GM21529 (cell line): ENCODE data around the gene CAVIN1.
"Not testable (repeated sequence)": the region's sequence is repeated elsewhere in the genome, so short reads cannot be mapped to it uniquely, and the experiment has no call there.

ENCODE experiments used
- ATAC-seq: cut with Tn5 transposase; IDR thresholded peaks from one replicate; pipeline ENCODE4 v1.9.1; 2021; ENCODE audit not compliant: unreplicated experiment

Gene CAVIN1

GRCh38 chr17:42405963-42406495, 17.0 kb downstream of the CAVIN1 start:
- no peak for ATAC-seq

DNA sequence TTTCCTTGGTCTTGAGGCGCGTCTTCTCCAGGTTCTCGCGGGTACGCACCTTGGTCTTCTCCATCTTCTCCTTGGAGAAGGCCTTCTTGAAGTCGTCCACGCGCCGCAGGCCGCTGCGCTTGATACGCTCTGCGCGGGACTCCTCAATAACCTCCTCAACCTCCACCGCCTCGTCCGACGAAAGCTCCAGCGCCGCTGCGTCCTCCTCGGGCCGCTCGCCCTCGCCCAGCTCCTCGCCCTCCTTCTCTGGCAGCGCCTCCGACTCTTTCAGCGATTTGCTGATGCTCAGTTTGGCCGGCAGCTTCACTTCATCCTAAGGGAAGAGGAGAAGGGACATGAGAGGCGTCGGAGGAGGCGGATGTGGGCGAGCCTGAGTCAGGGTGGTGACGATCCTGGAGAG, 18.0 kb downstream of the CAVIN1 start:
- ATAC-seq, result no peak

- no peak for ATAC-seq
Measured at GRCh38 chr17:42404326-42405055, 18.6 kb downstream of the CAVIN1 start.

DNA sequence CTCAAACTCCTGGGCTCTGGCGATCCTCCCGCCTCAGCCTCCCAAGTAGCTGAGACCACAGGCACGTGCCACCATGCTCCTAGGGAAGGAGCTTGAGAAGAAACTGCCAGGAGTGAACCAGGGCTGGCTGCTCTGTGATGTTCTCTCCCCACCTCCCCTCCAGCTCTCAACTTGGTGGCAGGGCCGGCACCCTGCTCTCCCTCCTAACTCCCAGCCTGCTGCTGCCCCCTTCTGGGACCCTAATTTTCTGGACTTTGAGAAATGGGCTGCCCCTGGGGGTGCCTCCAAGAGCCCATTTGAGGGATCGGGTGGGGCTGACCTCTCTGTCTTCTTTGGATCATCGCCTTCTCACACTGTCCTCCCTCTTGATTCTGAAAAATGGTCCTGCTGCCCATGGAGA, 19.9 kb downstream of the CAVIN1 start:
- ATAC-seq, result no peak

- no peak for ATAC-seq
Measured at GRCh38 chr17:42402117-42402516, 20.9 kb downstream of the CAVIN1 start.

GRCh38 chr17:42400844-42401375, 22.1 kb downstream of the CAVIN1 start:
- not testable (repeated sequence) for ATAC-seq

DNA sequence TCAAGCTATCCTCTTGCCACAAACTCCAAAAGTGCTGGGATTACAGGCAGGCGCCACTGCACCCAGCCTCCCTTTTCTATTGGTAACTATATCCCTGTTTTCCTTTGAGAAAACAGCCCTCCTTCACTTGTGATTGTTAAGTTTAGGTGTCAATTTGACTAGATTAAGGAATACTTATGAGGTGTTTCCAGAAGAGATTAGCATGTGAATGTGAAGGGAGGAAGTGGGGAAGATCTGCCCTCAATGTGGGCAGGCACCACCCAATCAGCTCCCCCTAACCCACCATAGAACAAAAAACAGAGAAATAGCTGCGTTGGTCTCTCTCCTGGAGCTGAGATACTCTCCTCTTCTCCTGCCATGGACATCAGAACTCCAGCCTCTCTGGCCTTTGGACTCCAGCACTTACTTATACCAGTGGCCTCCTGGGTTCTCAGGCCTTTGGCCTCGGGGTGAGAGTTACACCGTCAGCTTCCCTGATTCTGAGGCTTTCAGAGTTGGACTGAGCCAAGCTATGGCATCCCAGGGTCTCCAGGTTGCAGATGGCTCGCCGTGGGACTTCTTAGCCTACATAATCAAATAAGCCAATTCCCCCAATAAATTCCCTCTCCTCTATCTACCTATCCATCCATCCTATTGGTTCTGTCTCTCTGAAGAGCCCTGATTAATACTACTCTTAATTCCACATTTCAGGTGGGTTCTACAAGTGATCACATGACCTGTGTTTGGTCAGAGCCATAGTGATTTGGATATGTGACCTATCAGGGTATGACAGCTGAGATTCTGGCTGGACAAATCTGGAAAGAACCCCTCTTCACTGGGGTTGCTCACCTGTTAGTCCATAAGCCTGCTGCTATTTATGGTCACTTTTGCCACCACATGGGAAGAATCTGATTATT, 22.9 kb downstream of the CAVIN1 start:
- ATAC-seq, result no peak

DNA sequence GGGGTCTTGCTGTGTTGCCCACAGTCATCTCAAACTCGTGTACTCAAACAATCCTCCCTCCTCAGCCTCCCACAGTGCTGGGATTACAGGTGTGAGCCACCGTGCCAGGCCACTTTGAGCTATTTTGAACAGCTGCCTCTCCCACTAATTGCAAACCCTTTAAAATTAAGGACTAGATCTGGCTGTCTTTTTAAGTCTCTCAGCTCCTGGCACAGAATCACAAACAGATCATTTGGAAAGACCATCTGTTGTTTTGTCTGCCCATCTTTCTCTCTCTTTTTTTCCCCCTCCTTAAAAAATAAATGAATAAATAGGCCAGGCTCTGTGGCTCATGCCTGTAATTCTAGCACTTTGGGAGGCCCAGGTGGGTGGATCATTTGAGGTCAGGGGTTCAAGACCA, 23.9 kb downstream of the CAVIN1 start:
- no peak for ATAC-seq

GRCh38 chr17:42395601-42396000, 27.5 kb downstream of the CAVIN1 start:
- ATAC-seq, result not testable (repeated sequence)

GRCh38 chr17:42394838-42395237, 28.2 kb downstream of the CAVIN1 start:
- no peak for ATAC-seq

- no peak for ATAC-seq
Measured at GRCh38 chr17:42392692-42393415, 30.2 kb downstream of the CAVIN1 start.

DNA sequence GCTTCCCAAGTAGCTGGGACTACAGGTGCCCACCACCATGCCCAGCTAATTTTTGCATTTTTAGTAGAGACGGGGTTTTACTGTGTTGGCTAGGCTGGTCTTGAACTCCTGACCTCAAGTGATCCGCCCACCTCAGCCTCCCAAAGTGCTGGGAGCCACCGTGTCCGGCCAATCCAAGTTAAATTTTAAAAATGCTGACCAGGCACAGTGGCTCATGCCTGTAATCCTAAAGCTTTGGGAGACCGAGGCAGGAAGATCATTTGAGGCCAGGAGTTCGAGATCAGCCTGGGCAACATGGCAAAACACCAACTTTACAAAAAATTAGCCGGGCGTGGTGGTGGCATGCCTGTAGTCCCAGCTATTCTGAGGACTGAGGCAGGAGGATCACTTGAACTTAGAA, 31.6 kb downstream of the CAVIN1 start:
- ATAC-seq, result not testable (repeated sequence)

GRCh38 chr17:42389899-42390298, 33.2 kb downstream of the CAVIN1 start:
- no peak for ATAC-seq

- no peak for ATAC-seq
Measured at GRCh38 chr17:42389135-42389417, 34.0 kb downstream of the CAVIN1 start.

DNA sequence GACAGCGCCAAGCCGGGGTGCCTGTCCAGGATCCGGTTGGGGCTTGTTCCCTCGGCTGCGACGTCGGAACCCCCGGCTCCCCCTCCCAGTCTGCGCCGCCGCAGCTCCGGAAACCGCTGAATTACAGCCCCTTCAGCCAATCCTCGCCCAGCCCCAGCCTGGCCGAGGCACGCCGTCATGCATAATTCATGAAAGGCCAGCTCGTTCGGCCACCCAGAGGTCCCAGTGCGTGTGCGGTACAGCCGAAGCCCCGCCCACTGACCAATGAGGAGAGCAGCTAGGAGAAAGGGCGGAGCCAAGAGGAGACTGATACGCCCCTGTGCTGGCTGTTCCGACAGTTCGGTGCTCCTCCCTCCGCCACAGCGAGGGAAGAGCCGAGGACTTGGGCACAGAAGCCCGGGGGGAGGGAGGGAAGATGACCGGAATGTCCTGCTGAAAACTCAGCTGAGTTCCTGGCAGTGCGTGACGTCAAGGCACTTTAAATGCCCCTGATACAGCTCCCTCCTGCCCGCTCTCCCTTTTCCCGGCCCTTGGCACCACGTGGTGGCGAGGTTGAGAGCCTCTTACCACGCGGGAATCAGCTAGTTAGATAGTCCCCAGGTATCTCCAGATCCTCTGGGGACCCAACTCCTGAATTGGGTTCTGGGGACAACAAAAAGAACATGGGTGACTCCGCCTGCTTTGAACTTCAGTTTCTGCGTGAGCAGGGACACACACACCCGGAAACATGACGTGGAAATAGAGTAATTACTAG, 34.5 kb downstream of the CAVIN1 start, which contains the start of gene STAT3:
Gene STAT3, minus strand, starts transcription at position 62 of the 754 bp plus-strand sequence. CDS start 39,926 bp downstream, outside the sequence.
- peak; percentile 84 for ATAC-seq

GRCh38 chr17:42387661-42388380, 35.2 kb downstream of the CAVIN1 start:
- no peak for ATAC-seq

GRCh38 chr17:42386777-42387657, 36.0 kb downstream of the CAVIN1 start:
- ATAC-seq, result no peak

DNA sequence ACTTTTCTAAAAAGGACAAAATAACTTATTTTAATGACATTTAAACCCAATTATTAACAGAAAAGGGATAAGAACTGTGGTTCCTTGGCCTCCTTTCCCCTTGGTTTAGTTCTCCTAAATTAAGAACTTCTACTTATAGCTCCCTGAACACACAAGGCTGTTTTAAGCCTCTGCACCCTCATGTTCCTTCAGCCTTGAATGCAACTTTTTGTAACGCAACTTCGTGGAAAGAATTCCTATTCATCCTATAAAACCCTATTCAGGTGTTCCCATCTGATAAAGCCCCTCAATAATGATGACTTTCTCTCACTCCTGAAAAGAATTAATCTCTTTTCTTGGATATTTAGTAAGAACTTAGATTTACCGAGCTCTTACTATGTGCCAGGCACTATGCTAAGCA, 41.2 kb downstream of the CAVIN1 start:
- ATAC-seq, result no peak

- no peak for ATAC-seq
Measured at GRCh38 chr17:42380935-42381334, 42.1 kb downstream of the CAVIN1 start.
